Activated effector memory CD4-positive, alpha-beta T cell treated with Interleukin-2 at 50 U/mL for 16 hours (primary cell): Measurements from ENCODE around the gene PIK3R1.
"Not testable (repeated sequence)": the region's sequence is repeated elsewhere in the genome, so short reads cannot be mapped to it uniquely, and the experiment has no call there.

ENCODE experiments used
- DNase-seq: peaks from one replicate; pipeline ENCODE4 v3.0.0-alpha.2; 2020

Gene PIK3R1

GRCh38 chr5:68194386-68194785, 21.2 kb upstream of the PIK3R1 start:
- no peak for DNase-seq

DNA sequence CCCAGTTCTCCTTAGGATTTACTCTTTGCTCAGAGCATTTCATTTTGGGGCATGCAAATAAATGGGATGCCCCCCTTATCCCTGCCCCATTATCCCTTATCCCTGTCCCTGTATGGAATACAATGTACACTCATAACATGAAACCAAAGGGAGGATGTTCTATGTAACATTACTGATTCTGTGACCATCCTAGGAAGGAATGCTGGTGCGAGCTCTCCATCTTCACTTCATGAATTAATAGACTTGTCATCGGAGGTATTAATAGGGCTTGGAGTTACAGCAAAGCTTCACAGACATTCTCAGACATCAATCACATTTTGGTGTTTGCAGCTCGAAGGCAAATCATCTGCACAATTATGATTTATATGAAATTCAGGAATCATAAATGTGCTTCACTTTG, 20.4 kb upstream of the PIK3R1 start:
- no peak for DNase-seq

- DNase-seq: no peak
Observed at GRCh38 chr5:68196876-68197275, 18.7 kb upstream of the PIK3R1 start.

- DNase-seq: no peak
Observed at GRCh38 chr5:68200288-68200687, 15.3 kb upstream of the PIK3R1 start.

- DNase-seq: not testable (repeated sequence)
Observed at GRCh38 chr5:68210654-68211053, 4.9 kb upstream of the PIK3R1 start.

DNA sequence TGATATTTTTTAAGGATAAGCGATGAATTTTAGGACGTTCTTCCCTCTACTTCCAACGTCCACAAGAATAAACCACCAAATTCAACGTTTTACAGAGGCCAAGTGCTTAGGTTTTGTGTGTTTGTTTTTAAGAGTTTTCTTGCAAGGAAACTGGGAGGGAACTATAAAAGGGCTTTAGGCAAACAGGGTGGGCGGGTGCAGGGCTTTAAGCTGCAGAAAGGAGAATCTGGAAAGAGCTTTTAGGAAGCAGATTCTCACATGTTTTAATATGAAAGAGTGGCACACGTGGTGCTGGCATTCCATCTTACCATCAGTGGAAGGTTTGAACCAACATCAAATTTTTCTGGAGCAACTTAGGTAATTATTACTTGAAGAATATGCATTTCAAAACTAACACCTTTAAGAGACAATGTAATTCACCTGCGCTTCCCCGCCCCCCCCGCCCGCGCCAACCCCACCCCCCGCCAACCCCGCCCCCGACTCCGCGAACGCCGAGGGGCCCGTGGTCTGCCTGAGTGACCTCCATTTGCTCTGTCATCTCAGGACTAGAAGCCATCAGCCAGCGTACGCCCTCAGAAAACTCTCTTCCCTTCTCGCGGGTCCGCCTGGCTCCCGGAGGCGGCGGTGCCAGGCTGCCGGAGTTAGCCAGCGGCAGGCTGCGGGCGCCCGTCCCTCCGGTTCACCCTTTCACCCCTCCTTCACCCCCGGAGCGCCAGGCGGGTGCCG, 911 bp upstream of the PIK3R1 start:
- no peak for DNase-seq

DNA sequence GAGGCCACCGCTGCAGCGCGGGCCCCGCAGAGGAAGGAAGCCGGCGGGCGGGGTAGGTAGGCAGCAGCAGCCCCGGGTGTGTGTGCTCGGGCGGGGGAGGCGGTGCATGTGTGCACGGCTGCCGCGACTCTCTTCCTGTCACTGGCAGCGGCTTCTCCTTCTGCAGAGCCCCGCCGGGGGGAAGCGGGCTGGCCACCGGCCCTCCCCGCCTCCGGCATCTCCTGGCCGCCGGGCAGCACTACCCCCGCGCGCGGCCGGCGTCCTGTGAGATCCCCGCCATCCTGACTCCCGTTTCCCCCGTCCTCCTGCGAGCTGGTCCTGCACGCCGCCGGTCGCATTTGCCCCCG, 315 bp downstream of the PIK3R1 start:
- no peak for DNase-seq

- DNase-seq: peak; percentile 41
Observed at GRCh38 chr5:68216245-68217046, 890 bp downstream of the PIK3R1 start.

DNA sequence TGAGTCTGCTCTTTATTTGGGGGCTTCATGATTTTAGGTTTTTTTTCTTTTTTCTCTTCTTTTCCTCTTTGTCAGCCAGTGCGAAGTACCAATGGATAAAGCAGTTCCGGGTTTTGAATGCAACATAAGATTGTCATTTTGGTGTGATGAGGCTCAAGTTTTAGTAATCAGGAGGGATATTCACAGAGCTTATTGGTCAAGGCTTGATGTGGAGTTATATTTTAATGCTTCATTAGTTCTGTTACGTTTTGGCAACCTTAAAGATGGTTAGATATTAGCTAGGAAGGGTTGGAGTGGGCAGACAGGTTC, 1.4 kb downstream of the PIK3R1 start:
- DNase-seq: no peak

- no peak for DNase-seq
Observed at GRCh38 chr5:68217528-68217927, 2.0 kb downstream of the PIK3R1 start.

- DNase-seq: no peak
Observed at GRCh38 chr5:68219161-68219816, 3.7 kb downstream of the PIK3R1 start.

DNA sequence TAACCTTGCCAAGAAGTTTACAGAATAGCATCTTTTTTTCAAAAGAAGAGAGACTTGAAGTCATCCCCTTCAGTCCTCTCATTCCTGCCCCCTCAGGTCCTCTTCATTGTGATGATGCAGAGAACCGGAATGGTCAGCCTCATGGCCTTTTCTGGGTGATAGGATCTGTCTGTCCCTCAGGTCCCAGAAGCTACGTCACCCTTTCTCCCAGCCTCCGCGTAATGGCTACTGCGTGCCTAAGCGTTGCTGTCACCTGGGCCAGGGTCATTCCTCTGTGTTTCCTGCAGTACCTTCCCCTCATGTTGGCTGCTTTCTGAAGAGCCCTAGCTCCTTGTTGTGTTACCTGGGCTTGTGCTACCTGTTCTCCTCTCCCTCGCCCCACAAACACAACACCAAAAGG, 4.7 kb downstream of the PIK3R1 start:
- no peak for DNase-seq

- no peak for DNase-seq
Observed at GRCh38 chr5:68220914-68221313, 5.4 kb downstream of the PIK3R1 start.

DNA sequence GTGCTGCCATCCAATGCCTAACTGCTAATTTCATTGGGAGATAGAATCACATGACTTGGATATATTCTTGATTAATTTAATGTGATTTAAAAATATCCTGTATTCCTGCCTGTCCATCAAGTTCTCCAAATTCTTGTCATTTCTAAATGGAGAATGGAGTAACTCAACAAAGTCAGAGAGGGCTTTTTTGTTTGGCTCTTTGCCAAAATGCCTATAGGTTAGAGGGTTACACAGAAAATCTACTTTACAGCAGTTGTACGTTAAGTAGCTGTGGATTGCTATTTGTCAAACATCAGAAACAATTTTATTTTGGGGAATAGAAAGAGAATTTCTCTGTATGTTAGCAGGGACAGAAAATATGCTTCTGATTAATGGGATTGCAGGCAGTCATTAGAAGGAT, 5.9 kb downstream of the PIK3R1 start:
- DNase-seq: no peak

DNA sequence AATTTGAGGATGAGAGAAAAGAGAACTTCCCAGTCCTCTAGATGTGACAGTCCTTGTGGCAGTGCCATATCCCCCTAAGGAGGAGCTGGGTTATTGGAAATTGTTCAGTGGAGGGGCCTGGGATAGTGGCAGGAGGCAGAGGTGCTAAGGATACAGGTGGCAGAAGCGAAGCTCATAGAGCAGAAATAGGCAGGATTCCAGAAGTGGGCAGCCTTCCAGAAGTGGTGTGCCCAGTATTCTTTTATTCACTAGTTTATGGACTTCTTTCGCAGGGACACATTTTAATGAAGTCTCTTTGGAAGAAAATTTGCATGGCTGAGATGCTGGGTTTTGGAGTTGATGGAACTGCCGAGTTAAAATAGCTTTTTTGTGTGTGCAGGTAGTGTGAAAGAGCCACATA, 6.8 kb downstream of the PIK3R1 start:
- no peak for DNase-seq

- DNase-seq: no peak
Observed at GRCh38 chr5:68222824-68223354, 7.3 kb downstream of the PIK3R1 start.

- no peak for DNase-seq
Observed at GRCh38 chr5:68223904-68224303, 8.3 kb downstream of the PIK3R1 start.

- no peak for DNase-seq
Observed at GRCh38 chr5:68224509-68225187, 9.1 kb downstream of the PIK3R1 start.

GRCh38 chr5:68225188-68225910, 9.8 kb downstream of the PIK3R1 start:
- no peak for DNase-seq

GRCh38 chr5:68225911-68226545, 10.5 kb downstream of the PIK3R1 start:
- no peak for DNase-seq

GRCh38 chr5:68226546-68227073, 11.1 kb downstream of the PIK3R1 start:
- no peak for DNase-seq
